Left renal pelvis (tissue), 4 donors: ENCODE measurements around the gene OR52K2. TPM values are rescaled to one million over a fixed set of nuclear protein-coding genes. Genes with fewer than 3 reads are reported as not detected.
"Not testable (repeated sequence)": the region's sequence is repeated elsewhere in the genome, so short reads cannot be mapped to it uniquely, and the experiment has no call there.

Experiments
- DNase-seq, 4 donors: peaks; one replicate each; pipeline ENCODE4 v3.0.0-alpha.2; 2013; ENCODE audit warnings: low read depth in 4 of 4, low spot score in 3 of 4
- polyA plus RNA-seq, 4 donors: library from polyadenylated mRNA; unstranded; fragments of 120-200 nt; gene quantifications; one replicate each; pipeline ENCODE4 v1.2.1, GENCODE V29; 2013; ENCODE audit not compliant: insufficient read length in 4 of 4

Gene OR52K2
- not detected for polyA plus RNA-seq

GRCh38 chr11:4448995-4449394 lies at the start of gene OR52K2:
Gene OR52K2, plus strand, starts transcription at chr11:4449295. Its CDS starts 45 bp downstream, at chr11:4449340.
- no peak for DNase-seq

GRCh38 chr11:4406206-4406605 lies 42.9 kb upstream of the OR52K2 start:
- DNase-seq, result not testable (repeated sequence)

GRCh38 chr11:4416306-4416705 lies 32.8 kb upstream of the OR52K2 start:
- no peak for DNase-seq

- no peak for DNase-seq
Observed at GRCh38 chr11:4416816-4417215, 32.3 kb upstream of the OR52K2 start.

GRCh38 chr11:4418403-4418802 lies 30.7 kb upstream of the OR52K2 start:
- DNase-seq, result no peak

GRCh38 chr11:4430051-4430450 lies 19.0 kb upstream of the OR52K2 start:
- no peak for DNase-seq

GRCh38 chr11:4433856-4434255 lies 15.2 kb upstream of the OR52K2 start:
- DNase-seq, result no peak

- DNase-seq, result no peak
Observed at GRCh38 chr11:4436411-4436810, 12.7 kb upstream of the OR52K2 start.

GRCh38 chr11:4441515-4441914 lies 7.6 kb upstream of the OR52K2 start:
- no peak for DNase-seq

GRCh38 chr11:4443232-4443891 lies 5.7 kb upstream of the OR52K2 start:
- no peak for DNase-seq

GRCh38 chr11:4453118-4453517 lies 4.0 kb downstream of the OR52K2 start:
- DNase-seq, result no peak

- DNase-seq, result no peak
Observed at GRCh38 chr11:4454021-4454420, 4.9 kb downstream of the OR52K2 start.

- no peak for DNase-seq
Observed at GRCh38 chr11:4455419-4455818, 6.3 kb downstream of the OR52K2 start.

- no peak for DNase-seq
Observed at GRCh38 chr11:4459500-4459899, 10.4 kb downstream of the OR52K2 start.

GRCh38 chr11:4460151-4460550 lies 11.1 kb downstream of the OR52K2 start:
- no peak for DNase-seq

- DNase-seq, result no peak
Observed at GRCh38 chr11:4464216-4465159, 15.4 kb downstream of the OR52K2 start.

GRCh38 chr11:4465407-4465806 lies 16.3 kb downstream of the OR52K2 start:
- DNase-seq, result no peak

GRCh38 chr11:4466131-4466870 lies 17.2 kb downstream of the OR52K2 start:
- no peak for DNase-seq

GRCh38 chr11:4466871-4467442 lies 17.9 kb downstream of the OR52K2 start:
- DNase-seq, result no peak

- no peak for DNase-seq
Observed at GRCh38 chr11:4467811-4468606, 18.9 kb downstream of the OR52K2 start.
